NCI-H2196 treated with DMSO at 0.1 percent for 48 hours (cell line): ENCODE data around the gene CRB2.
A peak's percentile ranks its signal among the peaks of the same experiment; 100 is the strongest.

Experiments used
- DNase-seq: peaks from one replicate; lab custom pipeline; 2025; ENCODE audit not compliant: unreplicated experiment; lab: John Stamatoyannopoulos, UW

Gene CRB2

GRCh38 chr9:123377211-123377971 is 21.4 kb downstream of the CRB2 start:
- no peak for DNase-seq

- no peak for DNase-seq
These were observed 22.0 kb downstream of the CRB2 start for GRCh38 chr9:123378025-123378424.

- DNase-seq, result no peak
These were observed 23.1 kb downstream of the CRB2 start for GRCh38 chr9:123378956-123379660.

- DNase-seq, result no peak
These were observed 25.1 kb downstream of the CRB2 start for GRCh38 chr9:123380852-123381705.

GRCh38 chr9:123382653-123383511 is 26.9 kb downstream of the CRB2 start:
- no peak for DNase-seq

- no peak for DNase-seq
These were observed 27.6 kb downstream of the CRB2 start for GRCh38 chr9:123383512-123384170.

- no peak for DNase-seq
These were observed 31.7 kb downstream of the CRB2 start for GRCh38 chr9:123387686-123388085.

GRCh38 chr9:123389070-123389469 is 33.1 kb downstream of the CRB2 start:
- no peak for DNase-seq

GRCh38 chr9:123389698-123390097 is 33.7 kb downstream of the CRB2 start:
- DNase-seq, result no peak

GRCh38 chr9:123390337-123391135 is 34.5 kb downstream of the CRB2 start:
- DNase-seq, result no peak

GRCh38 chr9:123391233-123391632 is 35.2 kb downstream of the CRB2 start:
- DNase-seq, result no peak

- DNase-seq, result no peak
These were observed 35.9 kb downstream of the CRB2 start for GRCh38 chr9:123391946-123392345.

- DNase-seq, result no peak
These were observed 36.8 kb downstream of the CRB2 start for GRCh38 chr9:123392802-123393201.

GRCh38 chr9:123394291-123395235 is 38.6 kb downstream of the CRB2 start:
- no peak for DNase-seq

GRCh38 chr9:123395276-123395688 is 39.3 kb downstream of the CRB2 start:
- DNase-seq, result peak; percentile 48

GRCh38 chr9:123395689-123396511 is 39.9 kb downstream of the CRB2 start:
- DNase-seq, result no peak

GRCh38 chr9:123397975-123398374 is 42.0 kb downstream of the CRB2 start:
- no peak for DNase-seq
